OCI-LY3 (cell line): ENCODE results near the gene PYHIN1.

Source experiments
- H2AFZ ChIP-seq: fragments of 200-600, 300-600 bp; shearing (Covaris generic); 2 replicates; pipeline ENCODE4 v1.6.0; 2014; ENCODE audit warnings: antibody characterized with exemption, low read depth, low read length
- H3K27ac ChIP-seq: fragments of 200-600, 300-600 bp; sonication (generic); 2 replicates; pipeline ENCODE4 v1.5.1; 2014; ENCODE audit warnings: mild to moderate bottlenecking, low read length, moderate library complexity, mixed read lengths
- H3K27me3 ChIP-seq: fragments of 200-600, 300-600 bp; sonication (generic); 2 replicates; pipeline ENCODE4 v1.6.1; 2014; ENCODE audit warnings: low read depth, low read length, mixed read lengths
- H3K36me3 ChIP-seq: fragments of 200-600, 300-600 bp; sonication (generic); replicated peaks from 2 replicates; pipeline ENCODE3; 2014; ENCODE audit warnings: low read depth, low read length, mixed read lengths
- H3K4me1 ChIP-seq: fragments of 300-600, 200-600 bp; sonication (generic); 2 replicates; pipeline ENCODE4 v1.6.1; 2014; ENCODE audit warnings: low read length, mixed read lengths
- H3K4me2 ChIP-seq: fragments of 200-600, 300-600 bp; sonication (generic); 2 replicates; pipeline ENCODE4 v1.6.1; 2014; ENCODE audit warnings: low read length, mixed read lengths
- H3K4me3 ChIP-seq: fragments of 300-600, 200-600 bp; sonication (generic); 2 replicates; pipeline ENCODE4 v1.5.1; 2014; ENCODE audit warnings: antibody characterized with exemption, mild to moderate bottlenecking, low read length, moderate library complexity
- H3K79me2 ChIP-seq: fragments of 300-600, 200-600 bp; shearing (Covaris generic); 2 replicates; pipeline ENCODE4 v1.6.1; 2014; ENCODE audit warnings: mild to moderate bottlenecking, low read length, mixed read lengths
- H3K9ac ChIP-seq: fragments of 300-600, 200-600 bp; shearing (Covaris generic); 2 replicates; pipeline ENCODE4 v1.6.0; 2014; ENCODE audit warnings: mild to moderate bottlenecking, low read length, moderate library complexity
- H3K9me3 ChIP-seq: fragments of 200-600, 300-600 bp; shearing (Covaris generic); 2 replicates; pipeline ENCODE4 v1.6.1; 2014; ENCODE audit warnings: low read length, mixed read lengths; ENCODE audit not compliant: insufficient read depth
- H4K20me1 ChIP-seq: fragments of 200-600, 300-600 bp; sonication (generic); 2 replicates; pipeline ENCODE4 v1.6.1; 2016; ENCODE audit warnings: low read length, mixed read lengths; ENCODE audit not compliant: insufficient read depth
- CTCF ChIP-seq: fragments of 200-600, 300-600 bp; sonication (generic); IDR thresholded peaks from 2 replicates; pipeline ENCODE4 v1.5.1; 2014; ENCODE audit warnings: antibody characterized with exemption, low read length, low read depth
- EZH2phosphoT487 ChIP-seq: fragments of 200-600 bp; shearing (Covaris generic); IDR thresholded peaks from 2 replicates; pipeline ENCODE4 v1.6.1; 2018; ENCODE audit warnings: antibody characterized with exemption, mixed run types, low read depth

PYHIN1 gene

GRCh38 chr1:158933621-158934020 lies 2.3 kb downstream of the PYHIN1 start:
- Histone ChIP-seq H3K9me3 (no peaks in the 10 kb centered on the region), H3K4me2 (peak overlapping the region; percentile 47), H2AFZ (peak overlapping the region; percentile 80), H3K9ac (no peak overlapping the region), H3K36me3 (no peaks in the 10 kb centered on the region), H3K79me2 (no peaks in the 10 kb centered on the region), H3K27me3 (no peaks in the 10 kb centered on the region), H3K27ac (no peak overlapping the region), H3K4me3 (0 out of 2 replicates have a peak overlapping the region, but pooled peaks have one; percentile 9), H3K4me1 (peaks cover 9% of the 10 kb centered on the region), H4K20me1 (no peaks in the 10 kb centered on the region)
- TF ChIP-seq CTCF (no peak), EZH2phosphoT487 (no peak)

- Histone ChIP-seq H4K20me1 (no peaks in the 10 kb centered on the region), H3K27me3 (no peaks in the 10 kb centered on the region), H3K27ac (no peak overlapping the region), H3K4me1 (no peaks in the 10 kb centered on the region), H3K36me3 (no peaks in the 10 kb centered on the region), H3K9ac (no peak overlapping the region), H3K79me2 (no peaks in the 10 kb centered on the region), H3K4me3 (no peak overlapping the region), H2AFZ (no peak overlapping the region), H3K9me3 (no peaks in the 10 kb centered on the region), H3K4me2 (no peak overlapping the region)
- TF ChIP-seq EZH2phosphoT487 (no peak), CTCF (no peak)
Observed at GRCh38 chr1:158939180-158939579, 7.8 kb downstream of the PYHIN1 start.

- TF ChIP-seq CTCF (no peak), EZH2phosphoT487 (no peak)
- no peaks in the 10 kb centered on the region for H3K9me3 ChIP-seq
Observed at GRCh38 chr1:158941317-158941716, 10.0 kb downstream of the PYHIN1 start.

GRCh38 chr1:158942490-158942889 lies 11.1 kb downstream of the PYHIN1 start:
- TF ChIP-seq CTCF: no peak
- no peak for TF ChIP-seq EZH2phosphoT487
- Histone ChIP-seq H3K4me1 (no peaks in the 10 kb centered on the region), H3K27me3 (no peaks in the 10 kb centered on the region), H3K36me3 (no peaks in the 10 kb centered on the region), H4K20me1 (no peaks in the 10 kb centered on the region), H3K4me3 (no peak overlapping the region), H3K27ac (no peak overlapping the region), H3K4me2 (no peak overlapping the region), H2AFZ (no peak overlapping the region), H3K9me3 (no peaks in the 10 kb centered on the region), H3K79me2 (no peaks in the 10 kb centered on the region), H3K9ac (no peak overlapping the region)

More at GRCh38 chr1:158941317-158941716, 10.0 kb downstream of the PYHIN1 start:
- Histone ChIP-seq H3K4me3 (no peak overlapping the region), H3K27me3 (no peaks in the 10 kb centered on the region), H4K20me1 (no peaks in the 10 kb centered on the region), H3K9ac (no peak overlapping the region), H3K4me2 (no peak overlapping the region), H2AFZ (no peak overlapping the region), H3K27ac (no peak overlapping the region), H3K4me1 (no peaks in the 10 kb centered on the region), H3K36me3 (no peaks in the 10 kb centered on the region), H3K79me2 (no peaks in the 10 kb centered on the region)
